GM19240 (cell line): ENCODE results near the gene RUNX2.
"Not testable (repeated sequence)": the region's sequence is repeated elsewhere in the genome, so short reads cannot be mapped to it uniquely, and the experiment has no call there.

Experiments
- DNase-seq: peaks from one replicate; pipeline ENCODE4 v3.0.0; 2011; ENCODE audit warnings: low spot score; ENCODE audit not compliant: insufficient read length

The RUNX2 gene

GRCh38 chr6:45455408-45455807 lies 127.3 kb downstream of the RUNX2 start:
- DNase-seq, result no peak

- DNase-seq, result no peak
Measured at GRCh38 chr6:45457141-45457540, 129.0 kb downstream of the RUNX2 start.

GRCh38 chr6:45458672-45459071 lies 130.5 kb downstream of the RUNX2 start:
- no peak for DNase-seq

GRCh38 chr6:45460166-45460565 lies 132.0 kb downstream of the RUNX2 start:
- no peak for DNase-seq

GRCh38 chr6:45461486-45461885 lies 133.4 kb downstream of the RUNX2 start:
- DNase-seq, result no peak

GRCh38 chr6:45462190-45463134 lies 134.3 kb downstream of the RUNX2 start:
- no peak for DNase-seq

GRCh38 chr6:45464685-45465084 lies 136.6 kb downstream of the RUNX2 start:
- DNase-seq, result no peak

GRCh38 chr6:45466686-45467085 lies 138.6 kb downstream of the RUNX2 start:
- no peak for DNase-seq

GRCh38 chr6:45467417-45467816 lies 139.3 kb downstream of the RUNX2 start:
- DNase-seq, result not testable (repeated sequence)

GRCh38 chr6:45467853-45468252 lies 139.7 kb downstream of the RUNX2 start:
- no peak for DNase-seq

- no peak for DNase-seq
Measured at GRCh38 chr6:45469663-45470062, 141.5 kb downstream of the RUNX2 start.

- DNase-seq, result no peak
Measured at GRCh38 chr6:45470131-45470738, 142.1 kb downstream of the RUNX2 start.

GRCh38 chr6:45472382-45472781 lies 144.3 kb downstream of the RUNX2 start:
- no peak for DNase-seq

- no peak for DNase-seq
Measured at GRCh38 chr6:45473121-45473993, 145.2 kb downstream of the RUNX2 start.

- DNase-seq, result no peak
Measured at GRCh38 chr6:45474376-45474775, 146.2 kb downstream of the RUNX2 start.

- no peak for DNase-seq
Measured at GRCh38 chr6:45476341-45476740, 148.2 kb downstream of the RUNX2 start.

GRCh38 chr6:45477278-45477677 lies 149.1 kb downstream of the RUNX2 start:
- no peak for DNase-seq

GRCh38 chr6:45477790-45478189 lies 149.7 kb downstream of the RUNX2 start:
- DNase-seq, result no peak

GRCh38 chr6:45478240-45478639 lies 150.1 kb downstream of the RUNX2 start:
- no peak for DNase-seq

- no peak for DNase-seq
Measured at GRCh38 chr6:45479834-45480751, 152.0 kb downstream of the RUNX2 start.
